ENCODE data around the gene NFATC3. TPM values are rescaled to one million over a fixed set of nuclear protein-coding genes. Genes with fewer than 3 reads are reported as not detected.

NFATC3 gene
- total RNA-seq, 2 experiments from 2014 or later, result 166 to 169 TPM

DNA sequence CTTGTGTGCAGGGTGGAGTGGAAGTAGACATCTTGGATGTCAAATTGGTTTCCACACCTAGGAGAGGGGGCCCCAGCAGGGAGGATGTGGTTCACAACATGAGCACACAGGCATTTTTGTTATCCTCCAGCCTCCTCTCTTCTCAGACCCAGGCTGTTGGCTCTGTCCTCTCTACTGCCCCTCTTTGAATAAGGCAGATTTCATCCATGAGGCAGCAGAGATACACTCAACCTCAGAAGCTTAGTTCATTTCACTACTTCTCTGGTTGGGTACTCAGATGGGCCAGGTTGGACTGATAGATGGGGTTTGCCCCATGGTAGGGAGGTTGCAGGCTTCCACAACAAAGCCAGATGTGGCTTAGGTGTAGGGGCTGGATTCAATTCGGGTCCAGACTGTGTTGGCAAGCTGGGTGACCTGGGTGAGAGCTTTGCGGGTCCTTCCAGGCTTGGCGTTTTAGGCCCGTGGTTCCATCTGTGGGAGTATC is 22.2 kb upstream of the NFATC3 start:
- Mint-ChIP-seq H3K4me1 (ENCODE audit: low read depth) (peaks cover 83% of the 10 kb centered on the region), H3K36me3 (ENCODE audit: low read depth) (peaks cover 64% of the 10 kb centered on the region), H3K27ac (peak overlapping the region; percentile 95), H3K4me3 (peak overlapping the region; percentile 53), H3K27me3 (ENCODE audit: low read depth) (no peaks in the 10 kb centered on the region), H3K9me3 (ENCODE audit: insufficient read depth) (no peaks in the 10 kb centered on the region)
- CTCF ChIA-PET, result interaction anchor here (1.2 to 7.5 kb wide), 13 partner anchors 12 to 246 kb away, joined by 3 to 78 read pairs (median 8); partner anchors contain the start of genes DPEP2 and NFATC3
- POLR2A ChIA-PET, result interaction anchor here (0.7 to 2.4 kb wide), 7 partner anchors 8 to 124 kb away, joined by 3 to 27 read pairs (median 4); partner anchors contain the start of gene NFATC3
- ATAC-seq (peak; percentile 71), DNase-seq (peak; percentile 81)

GRCh38 chr16:68064791-68065365 is 20.3 kb upstream of the NFATC3 start:
- Mint-ChIP-seq H3K9me3 (ENCODE audit: insufficient read depth) (no peaks in the 10 kb centered on the region), H3K4me3 (no peak overlapping the region), H3K27me3 (ENCODE audit: low read depth) (no peaks in the 10 kb centered on the region), H3K36me3 (ENCODE audit: low read depth) (peaks cover 53% of the 10 kb centered on the region), H3K4me1 (ENCODE audit: low read depth) (peaks cover 85% of the 10 kb centered on the region), H3K27ac (peak overlapping the region; percentile 88)
- ChIA-PET CTCF (interaction anchor here (0.8 to 7.5 kb wide), 22 partner anchors 10 to 248 kb away, joined by 3 to 78 read pairs (median 5); partner anchors contain the start of gene NFATC3), POLR2A (interaction anchor here (1.1 to 4.1 kb wide), 3 partner anchors 20 to 129 kb away, joined by 3 to 23 read pairs (median 3); partner anchors contain the start of genes NFATC3 and SLC12A4)
- DNase-seq (peak; percentile 87), ATAC-seq (peak; percentile 74)

DNA sequence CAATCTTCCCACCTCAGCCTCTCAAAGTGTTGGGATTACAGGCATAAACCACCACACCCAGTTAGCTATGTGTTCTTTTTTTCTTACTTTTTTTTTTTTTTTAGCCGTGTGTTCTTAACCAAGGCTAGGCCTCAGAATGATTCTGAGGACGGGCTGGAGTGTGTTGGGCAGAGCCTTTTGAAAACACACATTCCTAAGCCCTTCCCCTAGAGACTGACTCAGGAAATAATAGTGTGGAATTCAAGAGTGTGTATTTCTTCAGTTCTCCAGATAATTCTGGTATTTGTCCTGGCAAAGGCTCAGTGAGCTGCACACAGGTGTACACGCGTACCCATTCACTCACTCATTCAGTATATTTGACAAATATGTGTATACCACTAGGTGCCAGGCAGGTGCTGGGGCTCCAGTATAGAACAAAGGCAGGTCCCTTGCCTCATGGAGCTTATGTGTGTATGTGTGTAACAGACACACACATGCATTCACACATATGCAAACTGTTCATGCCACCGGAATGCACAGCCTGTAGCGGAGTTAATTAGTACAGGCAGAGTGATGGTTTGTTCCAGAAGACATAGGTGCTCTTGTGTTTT is 19.4 kb upstream of the NFATC3 start:
- H3K27ac Mint-ChIP-seq, result peak overlapping the region; percentile 74
- ChIA-PET CTCF (interaction anchor here (0.6 to 7.5 kb wide), 19 partner anchors 9 to 249 kb away, joined by 3 to 78 read pairs (median 4); partner anchors contain the start of genes NFATC3 and SLC12A4), POLR2A (interaction anchor here (0.7 to 4.1 kb wide), 5 partner anchors 19 to 406 kb away, joined by 3 to 23 read pairs (median 3); partner anchors contain the start of genes ACD, NFATC3, PSMB10 and SLC12A4)
- no peak overlapping the region for H3K4me3 Mint-ChIP-seq
- no peaks in the 10 kb centered on the region for H3K9me3 Mint-ChIP-seq (ENCODE audit: insufficient read depth)
- peaks cover 89% of the 10 kb centered on the region for H3K4me1 Mint-ChIP-seq (ENCODE audit: low read depth)
- ATAC-seq (no peak), DNase-seq (no peak)
- H3K36me3 Mint-ChIP-seq (ENCODE audit: low read depth), result peaks cover 53% of the 10 kb centered on the region
- no peaks in the 10 kb centered on the region for H3K27me3 Mint-ChIP-seq (ENCODE audit: low read depth)

GRCh38 chr16:68066763-68067162 is 18.4 kb upstream of the NFATC3 start:
- Mint-ChIP-seq H3K36me3 (ENCODE audit: low read depth) (peaks cover 55% of the 10 kb centered on the region), H3K4me1 (ENCODE audit: low read depth) (peaks cover 89% of the 10 kb centered on the region), H3K4me3 (no peak overlapping the region), H3K9me3 (ENCODE audit: insufficient read depth) (no peaks in the 10 kb centered on the region), H3K27me3 (ENCODE audit: low read depth) (no peaks in the 10 kb centered on the region), H3K27ac (peak overlapping the region; percentile 74)
- DNase-seq (no peak), ATAC-seq (no peak)
- ChIA-PET CTCF (interaction anchor here (1.1 to 7.5 kb wide), 7 partner anchors 8 to 163 kb away, joined by 3 to 78 read pairs (median 8); partner anchors contain the start of genes NFATC3 and SLC12A4), POLR2A (interaction anchor here (1.5 to 4.1 kb wide), 2 partner anchors 18 to 131 kb away, joined by 6 to 23 read pairs; partner anchors contain the start of genes NFATC3 and PSMB10)

DNA sequence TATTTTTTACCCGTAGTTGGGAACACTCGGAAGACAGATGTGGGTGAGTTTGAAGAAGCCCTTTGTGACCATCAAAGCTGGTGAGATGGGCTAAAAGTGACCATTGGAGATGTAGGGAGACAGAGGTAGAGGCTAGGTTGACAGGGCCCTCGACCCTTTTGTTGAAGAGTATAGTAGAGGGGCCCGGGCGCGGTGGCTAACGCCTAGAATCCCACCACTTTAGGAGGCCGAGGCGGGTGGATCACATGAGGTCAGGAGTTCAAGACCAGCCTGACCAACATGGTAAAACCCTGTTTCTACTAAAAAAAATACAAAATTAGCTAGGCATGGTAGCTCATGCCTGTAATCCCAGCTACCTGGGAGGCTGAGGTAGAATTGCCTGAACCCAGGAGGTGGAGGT is 16.2 kb upstream of the NFATC3 start:
- CTCF ChIA-PET, result interaction anchor here (1.0 to 11.1 kb wide), 9 partner anchors 11 to 161 kb away, joined by 3 to 142 read pairs (median 7); partner anchors contain the start of gene NFATC3
- peak overlapping the region; percentile 91 for H3K27ac Mint-ChIP-seq
- POLR2A ChIA-PET, result interaction anchor here (1.4 to 4.7 kb wide), 5 partner anchors 11 to 190 kb away, joined by 3 to 71 read pairs (median 10); partner anchors contain the start of genes DDX28, DUS2, NFATC3 and PSMB10

GRCh38 chr16:68069511-68070248 is 15.5 kb upstream of the NFATC3 start:
- ChIA-PET POLR2A (interaction anchor here (0.8 to 4.7 kb wide), 9 partner anchors 9 to 191 kb away, joined by 3 to 71 read pairs (median 4); partner anchors contain the start of genes DDX28, DPEP2, DUS2 and NFATC3), CTCF (interaction anchor here (1.0 to 11.1 kb wide), 8 partner anchors 10 to 161 kb away, joined by 3 to 142 read pairs (median 8); partner anchors contain the start of gene NFATC3)
- peak overlapping the region; percentile 64 for H3K4me3 Mint-ChIP-seq
- H3K4me1 Mint-ChIP-seq (ENCODE audit: low read depth), result peaks cover 88% of the 10 kb centered on the region
- H3K36me3 Mint-ChIP-seq (ENCODE audit: low read depth), result peaks cover 63% of the 10 kb centered on the region
- no peaks in the 10 kb centered on the region for H3K27me3 Mint-ChIP-seq (ENCODE audit: low read depth)
- peak; percentile 40 for ATAC-seq
- H3K27ac Mint-ChIP-seq, result peak overlapping the region; percentile 91
- DNase-seq, result peak; percentile 82
- no peaks in the 10 kb centered on the region for H3K9me3 Mint-ChIP-seq (ENCODE audit: insufficient read depth)

More for the DNA sequence above, 16.2 kb upstream of the NFATC3 start:
- no peaks in the 10 kb centered on the region for H3K27me3 Mint-ChIP-seq (ENCODE audit: low read depth)
- no peaks in the 10 kb centered on the region for H3K9me3 Mint-ChIP-seq (ENCODE audit: insufficient read depth)
- ATAC-seq, result no peak
- peaks cover 58% of the 10 kb centered on the region for H3K36me3 Mint-ChIP-seq (ENCODE audit: low read depth)
- H3K4me3 Mint-ChIP-seq, result no peak overlapping the region
- DNase-seq, result no peak
- H3K4me1 Mint-ChIP-seq (ENCODE audit: low read depth), result peaks cover 88% of the 10 kb centered on the region

GRCh38 chr16:68070249-68070730 is 14.9 kb upstream of the NFATC3 start:
- H3K27me3 Mint-ChIP-seq (ENCODE audit: low read depth), result no peaks in the 10 kb centered on the region
- peak overlapping the region; percentile 91 for H3K27ac Mint-ChIP-seq
- peaks cover 69% of the 10 kb centered on the region for H3K36me3 Mint-ChIP-seq (ENCODE audit: low read depth)
- peak overlapping the region; percentile 64 for H3K4me3 Mint-ChIP-seq
- ChIA-PET CTCF (interaction anchor here (0.8 to 11.1 kb wide), 10 partner anchors 9 to 215 kb away, joined by 3 to 142 read pairs (median 4); partner anchors contain the start of gene NFATC3), POLR2A (interaction anchor here (0.7 to 4.7 kb wide), 9 partner anchors 8 to 178 kb away, joined by 3 to 71 read pairs (median 4); partner anchors contain the start of genes DDX28, DPEP2, DUS2 and NFATC3)
- DNase-seq (peak; percentile 48), ATAC-seq (peak; percentile 20)
- peaks cover 88% of the 10 kb centered on the region for H3K4me1 Mint-ChIP-seq (ENCODE audit: low read depth)
- H3K9me3 Mint-ChIP-seq (ENCODE audit: insufficient read depth), result no peaks in the 10 kb centered on the region

- Mint-ChIP-seq H3K9me3 (ENCODE audit: insufficient read depth) (no peaks in the 10 kb centered on the region), H3K27me3 (ENCODE audit: low read depth) (no peaks in the 10 kb centered on the region), H3K36me3 (ENCODE audit: low read depth) (peaks cover 70% of the 10 kb centered on the region), H3K4me3 (peak overlapping the region; percentile 64), H3K27ac (peak overlapping the region; percentile 91), H3K4me1 (ENCODE audit: low read depth) (peaks cover 88% of the 10 kb centered on the region)
- ChIA-PET CTCF (interaction anchor here (0.8 to 11.1 kb wide), 9 partner anchors 9 to 214 kb away, joined by 3 to 142 read pairs (median 4); partner anchors contain the start of gene NFATC3), POLR2A (interaction anchor here (0.5 to 4.7 kb wide), 8 partner anchors 9 to 178 kb away, joined by 3 to 71 read pairs (median 4); partner anchors contain the start of genes DPEP2, NFATC3 and PSKH1)
- DNase-seq (no peak), ATAC-seq (no peak)
Measured at GRCh38 chr16:68070806-68071517, 14.2 kb upstream of the NFATC3 start.

DNA sequence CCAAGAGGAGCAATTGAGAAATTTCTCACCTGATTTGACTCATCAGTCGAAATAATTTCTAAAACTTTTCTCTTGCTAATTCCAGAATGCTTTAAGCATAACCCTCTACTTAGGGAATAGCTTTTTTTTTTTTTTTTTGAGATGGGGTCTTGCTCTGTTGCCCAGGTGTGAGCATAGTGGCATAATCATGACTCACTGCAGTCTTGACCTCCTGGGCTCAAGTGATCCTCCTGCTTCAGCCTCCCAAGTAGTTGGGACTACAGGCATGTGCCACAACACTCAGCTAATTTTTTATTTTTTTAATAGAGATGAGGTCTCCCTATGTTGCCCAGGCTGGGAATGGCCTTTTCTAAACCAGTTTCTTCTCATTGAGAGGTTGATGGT is 13.7 kb upstream of the NFATC3 start:
- ChIA-PET CTCF (interaction anchor here (1.0 to 11.1 kb wide), 8 partner anchors 9 to 214 kb away, joined by 3 to 142 read pairs (median 8); partner anchors contain the start of gene NFATC3), POLR2A (interaction anchor here (0.5 to 4.7 kb wide), 3 partner anchors 11 to 133 kb away, joined by 3 to 71 read pairs (median 6); partner anchors contain the start of gene NFATC3)
- ATAC-seq, result no peak
- Mint-ChIP-seq H3K36me3 (ENCODE audit: low read depth) (peaks cover 70% of the 10 kb centered on the region), H3K27ac (peak overlapping the region; percentile 91), H3K4me1 (ENCODE audit: low read depth) (peaks cover 88% of the 10 kb centered on the region), H3K4me3 (no peak overlapping the region), H3K9me3 (ENCODE audit: insufficient read depth) (no peaks in the 10 kb centered on the region), H3K27me3 (ENCODE audit: low read depth) (no peaks in the 10 kb centered on the region)
- DNase-seq, result no peak

Measured in activated CD8-positive, alpha-beta T cell treated with anti-CD3 and anti-CD28 coated beads, Interleukin-2, amount 10 ng/mL, durations not matched to agents 7 days and 5 days (primary cell).